Measurements from ENCODE around the gene RPL32. TPM values are rescaled to one million over a fixed set of nuclear protein-coding genes. Genes with fewer than 3 reads are reported as not detected.

The RPL32 gene
- 100 to 1,000 TPM; 510 to 893 (median 747) TPM for total RNA-seq

GRCh38 chr3:12841149-12841969, at the start of gene RPL32:
TSS of gene RPL32 (minus strand) at chr3:12841565. CDS start at chr3:12840237, 1,328 bp downstream.
- TF ChIP-seq POLR2A (IDR thresholded peaks at IDR 0.05) (peak; percentile 69 to 79), EP300 (IDR thresholded peaks at IDR 0.05) (peak; percentile 93 to 98), CTCF (IDR thresholded peaks at IDR 0.05) (peak; percentile 69 to 91 (median 81))
- H3K36me3 ChIP-seq: peaks cover 0 to 37% (median 0%) of the 10 kb centered on the region in 3 donors
- no peaks in the 10 kb centered on the region for H3K27me3 ChIP-seq
- peak; percentile 73 to 83 for DNase-seq (ENCODE audit: low spot score in 2 of 2)
- WGBS, 2 donors: 0% methylated on average over 34 to 43 of the region's 43 CpGs
- peaks cover 0 to 40% (median 18%) of the 10 kb centered on the region in 4 donors for H3K4me1 ChIP-seq
- no peaks in the 10 kb centered on the region for H3K9me3 ChIP-seq
- peak within 1 kb of the TSS; percentile 87 to 96 (median 93) for H3K27ac ChIP-seq
- H3K4me3 ChIP-seq: peak within 1 kb of the TSS; percentile 74 to 93 (median 88)

- Histone ChIP-seq H3K4me1 (peaks cover 0 to 23% (median 0%) of the 10 kb centered on the region in 4 donors), H3K27ac (no peak overlapping the region), H3K4me3 (no peak overlapping the region), H3K27me3 (no peaks in the 10 kb centered on the region), H3K36me3 (no peaks in the 10 kb centered on the region), H3K9me3 (no peaks in the 10 kb centered on the region)
- 83 to 87% methylated on average over 10 of the region's 10 CpGs for WGBS, 2 donors
- TF ChIP-seq EP300 (IDR thresholded peaks at IDR 0.05) (no peak), CTCF (IDR thresholded peaks at IDR 0.05) (no peak), POLR2A (IDR thresholded peaks at IDR 0.05) (no peak)
- no peak for DNase-seq (ENCODE audit: low spot score in 2 of 2)
Measured at GRCh38 chr3:12890610-12891390, 49.4 kb upstream of the RPL32 start.

GRCh38 chr3:12886736-12887135, 45.4 kb upstream of the RPL32 start:
- Histone ChIP-seq H3K4me1 (peaks cover 0 to 4% (median 0%) of the 10 kb centered on the region in 4 donors), H3K36me3 (no peaks in the 10 kb centered on the region), H3K27ac (no peak overlapping the region), H3K4me3 (no peak overlapping the region), H3K27me3 (no peaks in the 10 kb centered on the region), H3K9me3 (no peaks in the 10 kb centered on the region)
- 73 to 87% methylated on average over 8 to 12 of the region's 12 CpGs for WGBS, 2 donors
- TF ChIP-seq EP300 (IDR thresholded peaks at IDR 0.05) (no peak), POLR2A (IDR thresholded peaks at IDR 0.05) (no peak), CTCF (IDR thresholded peaks at IDR 0.05) (no peak)
- no peak for DNase-seq (ENCODE audit: low spot score in 2 of 2)

- Histone ChIP-seq H3K27ac (no peak overlapping the region), H3K9me3 (no peaks in the 10 kb centered on the region), H3K4me3 (no peak overlapping the region), H3K27me3 (no peaks in the 10 kb centered on the region), H3K4me1 (no peaks in the 10 kb centered on the region), H3K36me3 (no peaks in the 10 kb centered on the region)
- WGBS, 2 donors: 70 to 72% methylated on average over 10 of the region's 10 CpGs
- TF ChIP-seq POLR2A (IDR thresholded peaks at IDR 0.05): no peak
- TF ChIP-seq CTCF (IDR thresholded peaks at IDR 0.05): no peak
- TF ChIP-seq EP300 (IDR thresholded peaks at IDR 0.05): no peak
- no peak for DNase-seq (ENCODE audit: low spot score in 2 of 2)
Measured at GRCh38 chr3:12886106-12886679, 44.8 kb upstream of the RPL32 start.
